Mesenteric fat pad (tissue), 1 donor: ENCODE data around the gene C22orf39. TPM values are rescaled to one million over a fixed set of nuclear protein-coding genes. Genes with fewer than 3 reads are reported as not detected.

Experiments used
- DNase-seq: peaks from one replicate; pipeline ENCODE4 v3.0.0-alpha.2; 2020; ENCODE audit warnings: low spot score
- total RNA-seq: library from RNA; stranded (reverse); fragmentation: NEBNext Ultra II Directional; extraction: Animal tissue kit (Norgen Biotek cat#: 25700); gene quantifications from one replicate; pipeline ENCODE4 v1.2.1, GENCODE V29; 2021
- donor health status: DM: yes; HTN: yes; CAD: no.

Gene C22orf39
- total RNA-seq, 1 donor from 2014 or later = 26.3 TPM

- DNase-seq = no peak
Measured at GRCh38 chr22:19478045-19478900, 30.8 kb upstream of the C22orf39 start.

GRCh38 chr22:19477321-19478044, 30.0 kb upstream of the C22orf39 start:
- DNase-seq = no peak

GRCh38 chr22:19476023-19476422, 28.5 kb upstream of the C22orf39 start:
- no peak for DNase-seq

GRCh38 chr22:19473578-19473977, 26.1 kb upstream of the C22orf39 start:
- DNase-seq = no peak

GRCh38 chr22:19472233-19472632, 24.7 kb upstream of the C22orf39 start:
- DNase-seq = no peak

GRCh38 chr22:19471572-19471971, 24.1 kb upstream of the C22orf39 start:
- DNase-seq = no peak

GRCh38 chr22:19470010-19470409, 22.5 kb upstream of the C22orf39 start:
- no peak for DNase-seq

GRCh38 chr22:19469421-19469820, 21.9 kb upstream of the C22orf39 start:
- DNase-seq = no peak

GRCh38 chr22:19467912-19468311, 20.4 kb upstream of the C22orf39 start:
- DNase-seq = no peak

GRCh38 chr22:19466848-19467752, 19.6 kb upstream of the C22orf39 start:
- DNase-seq = no peak

- DNase-seq = no peak
Measured at GRCh38 chr22:19466126-19466716, 18.7 kb upstream of the C22orf39 start.

- DNase-seq = no peak
Measured at GRCh38 chr22:19464975-19465374, 17.5 kb upstream of the C22orf39 start.

- no peak for DNase-seq
Measured at GRCh38 chr22:19464546-19464945, 17.0 kb upstream of the C22orf39 start.

GRCh38 chr22:19463491-19464469, 16.3 kb upstream of the C22orf39 start:
- no peak for DNase-seq

GRCh38 chr22:19463008-19463407, 15.5 kb upstream of the C22orf39 start:
- DNase-seq = no peak

GRCh38 chr22:19461506-19461905, 14.0 kb upstream of the C22orf39 start:
- DNase-seq = no peak

GRCh38 chr22:19460036-19460435, 12.5 kb upstream of the C22orf39 start:
- DNase-seq = no peak

- no peak for DNase-seq
Measured at GRCh38 chr22:19457828-19458428, 10.4 kb upstream of the C22orf39 start.

GRCh38 chr22:19456541-19456940, 9.0 kb upstream of the C22orf39 start:
- DNase-seq = no peak
